Activated gamma-delta T cell treated with Interleukin-2 at 50 U/mL for 16 hours (primary cell): Measurements from ENCODE around the gene ZNF267.
"Not testable (repeated sequence)": the region's sequence is repeated elsewhere in the genome, so short reads cannot be mapped to it uniquely, and the experiment has no call there.

Source experiments
- DNase-seq: peaks from one replicate; pipeline ENCODE4 v3.0.0-alpha.2; 2020

ZNF267 gene

DNA sequence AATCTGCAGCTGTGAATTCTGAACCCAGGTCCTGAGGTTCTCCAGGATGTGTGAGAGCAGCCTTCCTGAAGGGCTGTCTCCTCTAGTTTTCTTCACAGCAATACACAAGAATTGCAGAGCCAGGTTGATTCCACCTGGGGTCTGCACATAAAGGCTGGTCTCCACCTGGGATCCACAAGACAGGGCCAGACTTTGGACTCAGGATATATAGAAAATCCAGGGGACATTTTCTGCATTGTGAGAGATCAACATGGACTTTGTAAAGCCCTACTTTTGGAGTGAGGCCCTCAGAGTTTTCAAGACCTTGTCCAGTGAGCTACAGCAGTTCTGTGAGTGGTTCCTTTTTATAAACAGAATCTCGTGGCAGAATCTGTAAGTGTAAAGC, 6.3 kb downstream of the ZNF267 start:
- no peak for DNase-seq

GRCh38 chr16:31880322-31880979, 6.8 kb downstream of the ZNF267 start:
- peak; percentile 42 for DNase-seq

- DNase-seq = no peak
These were observed 12.6 kb downstream of the ZNF267 start for GRCh38 chr16:31886227-31886626.

DNA sequence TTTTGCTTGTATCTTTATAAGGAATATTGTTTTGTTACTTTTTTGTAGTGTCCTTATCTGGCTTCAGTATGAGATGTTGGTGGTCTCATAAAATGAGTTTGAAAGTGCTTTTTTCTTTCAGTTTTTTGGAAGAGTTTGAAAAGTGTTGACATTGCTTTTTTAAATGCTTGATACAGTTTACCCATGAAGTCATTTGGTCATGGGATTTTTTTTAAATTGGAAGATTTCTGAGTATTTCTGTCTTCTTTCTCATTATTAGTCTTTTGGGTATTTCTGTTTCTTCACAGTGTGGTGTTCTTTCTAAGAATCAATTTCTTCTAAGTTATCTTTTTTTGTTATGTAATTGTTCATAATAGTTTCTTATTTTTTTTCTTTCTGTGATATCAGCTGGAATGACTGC, 15.1 kb downstream of the ZNF267 start:
- no peak for DNase-seq

DNA sequence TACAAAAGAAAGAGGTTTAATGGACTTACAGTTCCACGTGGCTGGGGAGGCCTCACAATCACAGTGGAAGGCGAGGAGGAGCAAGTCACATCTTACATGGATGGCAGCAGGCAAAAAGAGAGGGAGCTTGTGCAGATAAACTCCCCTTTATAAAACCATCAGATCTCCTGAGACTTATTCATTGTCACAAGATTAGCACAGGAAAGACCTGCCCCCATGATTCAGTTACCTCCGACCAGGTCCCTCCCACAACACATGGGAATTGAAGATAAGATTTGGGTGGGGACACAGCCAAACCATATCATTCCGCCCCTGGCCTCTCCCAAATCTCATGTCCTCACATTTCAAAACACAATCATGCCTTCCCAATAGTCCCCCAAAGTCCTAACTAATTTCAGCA, 18.5 kb downstream of the ZNF267 start:
- DNase-seq = not testable (repeated sequence)

GRCh38 chr16:31893824-31894223, 20.2 kb downstream of the ZNF267 start:
- no peak for DNase-seq

- DNase-seq = no peak
These were observed 23.7 kb downstream of the ZNF267 start for GRCh38 chr16:31897283-31897682.

GRCh38 chr16:31899505-31899904, 25.9 kb downstream of the ZNF267 start:
- no peak for DNase-seq

- DNase-seq = not testable (repeated sequence)
These were observed 31.0 kb downstream of the ZNF267 start for GRCh38 chr16:31904571-31904970.

DNA sequence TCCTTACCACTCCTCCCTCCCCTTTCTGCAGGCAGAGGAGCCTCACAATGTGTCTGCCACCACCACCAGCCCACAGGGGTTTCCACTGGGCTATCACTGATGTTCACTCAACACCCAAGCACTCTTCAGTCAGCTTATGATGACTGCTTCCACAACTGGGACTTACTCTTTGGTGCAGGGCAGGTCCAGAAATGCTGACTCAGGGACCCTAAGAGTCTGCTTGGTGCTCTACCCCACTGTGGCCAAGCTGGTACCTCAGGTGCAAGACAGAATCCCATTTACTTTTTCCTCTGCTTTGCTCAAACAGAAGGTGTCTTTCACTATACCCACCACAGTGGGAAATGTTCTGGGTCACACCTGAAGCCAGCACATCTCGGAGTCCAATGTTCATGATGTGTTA, 40.1 kb downstream of the ZNF267 start:
- DNase-seq = no peak

DNA sequence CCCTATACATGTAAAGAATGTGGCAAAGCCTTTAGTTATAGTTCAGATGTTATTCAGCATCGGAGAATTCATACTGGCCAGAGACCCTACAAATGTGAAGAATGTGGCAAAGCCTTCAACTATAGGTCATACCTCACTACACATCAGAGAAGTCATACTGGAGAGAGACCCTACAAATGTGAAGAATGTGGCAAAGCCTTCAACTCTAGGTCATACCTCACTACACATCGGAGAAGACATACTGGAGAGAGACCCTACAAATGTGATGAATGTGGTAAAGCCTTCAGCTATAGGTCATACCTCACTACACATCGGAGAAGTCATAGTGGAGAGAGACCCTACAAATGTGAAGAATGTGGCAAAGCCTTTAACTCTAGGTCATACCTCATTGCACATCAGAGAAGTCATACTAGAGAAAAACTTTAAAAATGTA, 42.5 kb downstream of the ZNF267 start:
- DNase-seq = no peak

- no peak for DNase-seq
These were observed 46.8 kb downstream of the ZNF267 start for GRCh38 chr16:31920373-31920772.

DNA sequence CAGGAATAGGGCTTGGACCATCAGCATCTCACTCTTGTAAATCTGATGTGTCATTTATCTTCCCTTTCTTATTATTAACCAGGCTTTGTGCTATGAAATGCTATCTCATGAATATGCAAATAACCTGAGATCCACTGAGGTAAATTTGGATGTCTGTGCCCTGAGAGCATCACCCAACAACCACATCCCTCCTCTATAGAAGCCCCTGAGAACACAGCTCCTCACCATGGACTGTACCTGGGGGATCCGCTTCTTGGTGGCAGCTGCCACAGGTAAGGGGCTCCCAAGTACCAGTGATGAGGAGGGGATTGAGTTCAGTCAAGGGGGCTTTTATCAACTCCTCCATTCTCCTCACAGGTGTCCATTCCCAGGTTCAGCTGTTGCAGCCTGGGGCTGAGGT, 78.2 kb downstream of the ZNF267 start:
- not testable (repeated sequence) for DNase-seq

DNA sequence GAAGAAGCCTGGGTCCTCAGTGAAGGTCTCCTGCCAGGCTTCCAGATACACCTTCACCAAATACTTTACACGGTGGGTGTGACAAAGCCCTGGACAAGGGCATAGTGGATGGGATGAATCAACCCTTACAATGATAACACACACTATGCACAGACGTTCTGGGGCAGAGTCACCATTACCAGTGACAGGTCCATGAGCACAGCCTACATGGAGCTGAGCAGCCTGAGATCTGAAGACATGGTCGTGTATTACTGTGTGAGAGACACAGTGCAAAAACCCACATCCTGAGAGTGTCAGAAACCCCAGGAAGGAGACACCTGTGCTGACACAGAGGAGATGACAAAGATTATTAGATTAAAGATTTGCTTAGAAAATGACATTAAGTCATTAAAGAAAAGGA, 78.6 kb downstream of the ZNF267 start:
- DNase-seq = peak; percentile 14

GRCh38 chr16:31956221-31956620, 82.6 kb downstream of the ZNF267 start:
- DNase-seq = not testable (repeated sequence)

DNA sequence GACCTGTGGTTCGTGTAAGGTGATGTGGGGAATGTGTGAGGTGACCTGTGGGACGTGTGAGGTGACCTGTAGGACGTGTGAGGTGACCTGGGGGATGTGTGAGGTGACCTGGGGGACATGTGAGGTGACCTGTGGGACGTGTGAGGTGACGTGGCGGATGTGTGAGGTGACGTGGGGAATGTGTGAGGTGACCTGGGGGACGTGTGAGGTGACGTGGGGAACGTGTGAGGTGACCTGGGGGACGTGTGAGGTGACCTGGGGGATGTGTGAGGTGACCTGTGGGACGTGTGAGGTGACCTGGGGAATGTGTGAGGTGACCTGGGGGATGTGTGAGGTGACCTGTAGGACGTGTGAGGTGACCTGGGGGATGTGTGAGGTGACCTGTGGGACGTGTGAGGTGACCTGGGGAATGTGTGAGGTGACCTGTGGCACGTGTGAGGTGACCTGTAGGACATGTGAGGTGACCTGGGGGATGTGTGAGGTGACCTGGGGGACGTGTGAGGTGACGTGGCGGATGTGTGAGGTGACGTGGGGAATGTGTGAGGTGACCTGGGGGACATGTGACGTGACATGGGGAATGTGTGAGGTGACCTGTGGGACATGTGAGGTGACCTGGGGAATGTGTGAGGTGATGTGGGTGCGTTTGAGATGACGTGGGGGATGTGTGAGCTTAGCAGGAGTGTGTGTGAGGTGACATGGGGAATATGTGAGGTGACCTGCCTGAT, 86.7 kb downstream of the ZNF267 start:
- not testable (repeated sequence) for DNase-seq
